C1 segment of cervical spinal cord (tissue), 14 donors: ENCODE measurements around the gene NTMT2.
"Not testable (repeated sequence)": the region's sequence is repeated elsewhere in the genome, so short reads cannot be mapped to it uniquely, and the experiment has no call there.

ENCODE experiments used
- DNase-seq, 14 donors: peaks; one replicate each; lab custom pipeline; 2025; lab: John Stamatoyannopoulos, UW

Gene NTMT2

GRCh38 chr1:170145770-170146676 is at the start of gene NTMT2:
NTMT2 (plus strand) TSS chr1:170145959; CDS start chr1:170146108, 149 bp downstream.
- no peak for DNase-seq

- DNase-seq = no peak
These were observed 49.6 kb upstream of the NTMT2 start for GRCh38 chr1:170095976-170096748.

- DNase-seq = no peak
These were observed 48.9 kb upstream of the NTMT2 start for GRCh38 chr1:170096806-170097340.

- no peak for DNase-seq
These were observed 48.3 kb upstream of the NTMT2 start for GRCh38 chr1:170097449-170097948.

GRCh38 chr1:170113140-170113539 is 32.6 kb upstream of the NTMT2 start:
- DNase-seq = not testable (repeated sequence)

GRCh38 chr1:170114906-170115305 is 30.9 kb upstream of the NTMT2 start:
- DNase-seq = no peak

- no peak for DNase-seq
These were observed 23.4 kb upstream of the NTMT2 start for GRCh38 chr1:170122366-170122765.

- no peak for DNase-seq
These were observed 20.5 kb upstream of the NTMT2 start for GRCh38 chr1:170125269-170125668.

GRCh38 chr1:170126696-170127095 is 19.1 kb upstream of the NTMT2 start:
- DNase-seq = no peak

- DNase-seq = no peak
These were observed 14.3 kb upstream of the NTMT2 start for GRCh38 chr1:170131450-170131849.

GRCh38 chr1:170131984-170132383 is 13.8 kb upstream of the NTMT2 start:
- no peak for DNase-seq

GRCh38 chr1:170133766-170134495 is 11.8 kb upstream of the NTMT2 start:
- no peak for DNase-seq

- DNase-seq = no peak
These were observed 11.2 kb upstream of the NTMT2 start for GRCh38 chr1:170134521-170134920.

- DNase-seq = no peak
These were observed 5.4 kb upstream of the NTMT2 start for GRCh38 chr1:170140371-170140770.

- DNase-seq = no peak
These were observed 698 bp upstream of the NTMT2 start for GRCh38 chr1:170145061-170145460.

GRCh38 chr1:170146720-170147263 is 1.0 kb downstream of the NTMT2 start:
- no peak for DNase-seq

- DNase-seq = no peak
These were observed 3.5 kb downstream of the NTMT2 start for GRCh38 chr1:170149241-170149640.

GRCh38 chr1:170150016-170150415 is 4.3 kb downstream of the NTMT2 start:
- no peak for DNase-seq

- DNase-seq = no peak
These were observed 5.2 kb downstream of the NTMT2 start for GRCh38 chr1:170150921-170151320.

GRCh38 chr1:170153417-170153816 is 7.7 kb downstream of the NTMT2 start:
- no peak for DNase-seq

GRCh38 chr1:170155055-170155454 is 9.3 kb downstream of the NTMT2 start:
- DNase-seq = no peak
